AG08396 (cell line): ENCODE measurements around the gene TRIM27.
"Not testable (repeated sequence)": the region's sequence is repeated elsewhere in the genome, so short reads cannot be mapped to it uniquely, and the experiment has no call there.

Source experiments
- DNase-seq: peaks from one replicate; pipeline ENCODE4 v3.0.0; 2012; ENCODE audit warnings: low spot score, mixed read lengths

Gene TRIM27, protein sequence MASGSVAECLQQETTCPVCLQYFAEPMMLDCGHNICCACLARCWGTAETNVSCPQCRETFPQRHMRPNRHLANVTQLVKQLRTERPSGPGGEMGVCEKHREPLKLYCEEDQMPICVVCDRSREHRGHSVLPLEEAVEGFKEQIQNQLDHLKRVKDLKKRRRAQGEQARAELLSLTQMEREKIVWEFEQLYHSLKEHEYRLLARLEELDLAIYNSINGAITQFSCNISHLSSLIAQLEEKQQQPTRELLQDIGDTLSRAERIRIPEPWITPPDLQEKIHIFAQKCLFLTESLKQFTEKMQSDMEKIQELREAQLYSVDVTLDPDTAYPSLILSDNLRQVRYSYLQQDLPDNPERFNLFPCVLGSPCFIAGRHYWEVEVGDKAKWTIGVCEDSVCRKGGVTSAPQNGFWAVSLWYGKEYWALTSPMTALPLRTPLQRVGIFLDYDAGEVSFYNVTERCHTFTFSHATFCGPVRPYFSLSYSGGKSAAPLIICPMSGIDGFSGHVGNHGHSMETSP

GRCh38 chr6:28923318-28924102 is at the start of gene TRIM27:
TSS of gene TRIM27 (minus strand) at chr6:28923985. CDS start at chr6:28923632, 353 bp downstream.
- peak; percentile 93 for DNase-seq

- not testable (repeated sequence) for DNase-seq
Measured at GRCh38 chr6:28970056-28970455, 46.3 kb upstream of the TRIM27 start.

GRCh38 chr6:28969129-28969528 is 45.3 kb upstream of the TRIM27 start:
- DNase-seq, result no peak

DNA sequence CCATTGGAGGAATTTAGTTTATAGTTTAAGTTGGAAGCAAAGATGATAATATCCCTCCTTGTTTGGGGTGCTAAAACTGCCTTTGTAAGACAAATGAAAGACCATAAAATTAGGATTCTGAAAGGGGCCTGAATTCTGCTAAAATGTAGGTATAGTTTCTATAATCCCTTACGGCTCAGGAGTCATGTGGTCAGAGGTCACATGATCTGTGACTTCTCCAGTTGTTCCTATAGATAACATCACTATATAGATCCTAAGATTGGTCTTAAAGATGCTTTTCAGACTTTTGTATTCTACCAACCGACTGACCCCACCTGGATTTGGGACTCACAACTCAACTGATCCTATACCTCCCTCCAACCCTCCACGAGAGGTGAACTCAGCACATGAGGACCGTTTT is 44.7 kb upstream of the TRIM27 start:
- DNase-seq, result no peak

GRCh38 chr6:28965706-28966105 is 41.9 kb upstream of the TRIM27 start:
- DNase-seq, result no peak

- no peak for DNase-seq
Measured at GRCh38 chr6:28960846-28961500, 37.2 kb upstream of the TRIM27 start.

DNA sequence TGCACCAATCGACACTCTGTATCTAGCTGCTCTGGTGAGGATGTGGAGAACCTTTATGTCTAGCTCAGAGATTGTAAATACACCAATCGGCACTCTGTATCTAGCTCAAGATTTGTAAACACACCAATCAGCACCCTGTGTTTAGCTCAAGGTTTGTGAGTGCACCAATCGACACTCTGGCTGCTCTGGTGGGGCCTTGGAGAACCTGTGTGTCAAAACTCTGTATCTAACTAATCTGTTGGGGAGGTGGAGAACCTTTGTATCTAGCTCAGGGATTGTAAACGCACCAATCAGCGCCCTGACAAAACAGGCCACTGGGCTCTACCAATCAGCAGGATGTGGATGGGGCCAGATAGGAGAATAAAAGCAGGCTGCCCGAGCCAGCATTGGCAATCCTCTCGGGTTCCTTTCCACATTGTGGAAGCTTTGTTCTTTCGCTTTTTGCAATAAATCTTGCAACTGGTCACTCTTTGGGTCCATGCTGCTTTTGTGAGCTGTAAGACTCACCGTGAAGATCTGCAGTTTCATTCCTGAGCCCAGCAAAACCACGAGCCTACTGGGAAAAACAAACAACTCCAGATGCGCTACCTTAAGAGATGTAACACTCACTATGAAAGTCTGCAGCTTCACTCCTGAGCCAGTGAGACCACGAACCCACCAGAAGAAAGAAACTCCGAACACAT is 34.9 kb upstream of the TRIM27 start:
- not testable (repeated sequence) for DNase-seq

- not testable (repeated sequence) for DNase-seq
Measured at GRCh38 chr6:28957795-28958314, 34.1 kb upstream of the TRIM27 start.

GRCh38 chr6:28956331-28956730 is 32.5 kb upstream of the TRIM27 start:
- no peak for DNase-seq

DNA sequence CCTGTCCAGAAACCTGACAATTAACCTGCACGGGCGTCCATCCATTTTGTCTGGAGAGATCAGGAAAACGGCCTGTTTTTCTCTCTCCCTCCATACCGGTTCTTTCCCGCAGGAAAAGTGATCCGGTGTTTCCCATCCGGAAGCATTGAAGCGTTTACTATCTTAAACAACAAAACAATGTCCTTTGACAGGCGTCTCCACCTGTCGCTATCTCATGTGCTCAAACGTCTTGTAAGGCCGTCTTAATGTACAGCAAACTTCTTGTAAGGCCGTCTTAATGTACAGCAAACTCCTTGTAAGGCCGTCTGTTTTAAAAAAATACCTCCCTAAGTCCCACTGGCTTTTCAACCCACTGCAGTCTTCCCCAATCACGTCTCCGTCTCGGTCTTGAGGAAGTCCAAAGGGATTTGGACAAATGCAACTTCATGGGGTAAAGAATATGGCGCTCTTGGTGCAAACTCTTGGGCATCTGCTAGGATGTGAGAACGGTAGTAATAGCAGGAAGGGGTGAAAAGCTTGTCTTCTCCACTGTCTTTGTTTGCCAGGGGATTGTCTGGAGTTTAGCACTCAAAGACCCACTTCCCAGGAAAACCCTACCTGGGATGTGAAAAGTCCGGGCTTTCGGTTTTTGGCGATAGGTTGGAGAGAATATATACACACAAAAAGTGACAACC is 29.9 kb upstream of the TRIM27 start:
- DNase-seq, result no peak

DNA sequence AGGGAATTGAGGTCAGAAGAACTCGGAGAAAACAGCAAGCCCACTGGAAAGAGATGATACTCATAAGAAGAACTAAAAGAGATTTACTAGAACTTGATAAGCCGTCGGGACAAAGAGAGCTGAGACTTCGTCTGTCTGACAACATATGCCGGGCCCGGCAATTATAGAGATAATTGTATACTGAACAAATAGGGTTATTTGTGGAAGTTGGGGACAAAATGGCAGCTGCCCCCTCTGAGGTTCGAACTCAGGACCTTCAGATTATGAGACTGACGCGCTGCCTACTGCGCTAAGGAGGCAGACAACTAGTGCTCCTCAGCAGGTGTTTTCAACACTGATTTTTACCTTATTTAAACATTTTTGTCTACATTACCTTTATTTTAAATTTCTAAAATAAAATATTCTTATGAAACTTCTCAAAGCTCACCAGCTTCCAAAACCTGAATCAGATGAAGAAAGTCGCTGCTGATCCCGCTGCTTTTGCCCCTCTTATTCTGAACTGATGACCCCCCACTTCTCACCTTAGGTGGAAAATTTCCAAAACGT is 29.3 kb upstream of the TRIM27 start:
- peak; percentile 84 for DNase-seq

DNA sequence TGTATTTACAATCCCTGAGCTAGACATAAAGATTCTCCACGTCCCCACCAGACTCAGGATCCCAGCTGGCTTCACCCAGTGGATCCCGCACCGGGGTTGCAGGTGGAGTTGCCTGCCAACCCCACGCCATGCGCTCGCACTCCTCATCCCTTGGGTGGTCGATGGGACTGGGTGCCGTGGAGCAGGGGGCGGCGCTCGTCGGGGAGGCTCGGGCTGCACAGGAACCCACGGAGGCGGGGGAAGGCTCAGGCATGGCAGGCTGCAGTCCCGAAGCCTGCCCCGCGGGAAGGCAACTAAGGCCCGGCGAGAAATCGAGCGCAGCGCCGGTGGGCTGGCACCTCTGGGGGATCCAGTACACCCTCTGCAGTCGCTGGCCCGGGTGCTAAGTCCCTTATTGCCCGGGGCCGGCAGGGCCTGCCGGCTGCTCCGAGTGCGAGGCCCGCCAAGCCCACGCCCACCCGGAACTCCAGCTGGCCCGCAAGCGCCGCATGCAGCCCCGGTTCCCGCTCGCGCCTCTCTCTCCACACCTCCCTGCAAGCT is 25.9 kb upstream of the TRIM27 start:
- DNase-seq, result not testable (repeated sequence)

GRCh38 chr6:28948782-28949486 is 25.1 kb upstream of the TRIM27 start:
- DNase-seq, result no peak

GRCh38 chr6:28947831-28948270 is 24.1 kb upstream of the TRIM27 start:
- DNase-seq, result no peak

GRCh38 chr6:28947067-28947765 is 23.4 kb upstream of the TRIM27 start:
- DNase-seq, result no peak

DNA sequence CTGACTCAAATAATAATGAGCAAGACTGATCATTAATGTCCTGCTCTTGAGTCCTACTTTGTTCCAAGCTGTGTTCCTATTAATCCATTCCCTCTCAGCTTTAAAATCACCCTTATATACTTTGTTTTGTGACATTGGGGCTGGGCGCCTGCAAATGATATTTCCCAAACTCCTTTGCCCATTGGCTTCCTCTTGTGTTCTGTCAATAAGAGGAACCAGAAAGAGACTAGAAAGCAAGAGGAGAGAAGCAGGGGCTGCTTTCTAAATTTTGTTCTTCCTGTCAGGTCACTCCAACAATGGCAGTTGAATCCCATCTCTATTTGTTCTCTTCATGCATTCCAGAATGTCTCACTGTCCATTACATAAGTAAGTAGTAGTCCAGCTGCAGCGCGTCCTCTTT is 21.6 kb upstream of the TRIM27 start:
- no peak for DNase-seq

GRCh38 chr6:28944412-28944865 is 20.7 kb upstream of the TRIM27 start:
- peak; percentile 47 for DNase-seq

GRCh38 chr6:28943557-28944411 is 20.0 kb upstream of the TRIM27 start:
- DNase-seq, result peak; percentile 67
